ENCODE measurements around the gene TLX1.
"Not testable (repeated sequence)": the region's sequence is repeated elsewhere in the genome, so short reads cannot be mapped to it uniquely, and the experiment has no call there.

Gene TLX1

GRCh38 chr10:101154506-101154905 is 23.4 kb downstream of the TLX1 start:
- not testable (repeated sequence) for DNase-seq

DNA sequence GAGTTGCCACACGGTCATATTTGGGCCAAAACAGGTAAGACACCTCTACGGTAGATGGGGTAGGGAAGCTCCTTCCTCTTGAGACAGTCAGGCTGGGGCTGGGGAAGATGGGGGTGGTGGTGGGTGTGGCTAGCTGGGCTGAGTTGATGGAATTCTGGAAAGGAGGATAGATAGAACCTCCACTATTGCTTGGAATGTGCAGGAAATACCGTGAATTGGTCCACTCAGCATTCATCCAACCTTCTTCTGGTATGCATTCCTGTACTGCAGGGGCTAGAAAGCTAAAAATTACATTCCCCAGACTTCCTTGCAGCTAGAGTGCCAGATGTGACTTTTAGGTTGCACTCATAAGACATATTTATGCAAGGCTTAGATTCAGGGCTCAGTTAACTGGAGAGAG is 24.8 kb downstream of the TLX1 start:
- no peak for DNase-seq

- no peak for DNase-seq
Observed at GRCh38 chr10:101157756-101158458, 26.8 kb downstream of the TLX1 start.

DNA sequence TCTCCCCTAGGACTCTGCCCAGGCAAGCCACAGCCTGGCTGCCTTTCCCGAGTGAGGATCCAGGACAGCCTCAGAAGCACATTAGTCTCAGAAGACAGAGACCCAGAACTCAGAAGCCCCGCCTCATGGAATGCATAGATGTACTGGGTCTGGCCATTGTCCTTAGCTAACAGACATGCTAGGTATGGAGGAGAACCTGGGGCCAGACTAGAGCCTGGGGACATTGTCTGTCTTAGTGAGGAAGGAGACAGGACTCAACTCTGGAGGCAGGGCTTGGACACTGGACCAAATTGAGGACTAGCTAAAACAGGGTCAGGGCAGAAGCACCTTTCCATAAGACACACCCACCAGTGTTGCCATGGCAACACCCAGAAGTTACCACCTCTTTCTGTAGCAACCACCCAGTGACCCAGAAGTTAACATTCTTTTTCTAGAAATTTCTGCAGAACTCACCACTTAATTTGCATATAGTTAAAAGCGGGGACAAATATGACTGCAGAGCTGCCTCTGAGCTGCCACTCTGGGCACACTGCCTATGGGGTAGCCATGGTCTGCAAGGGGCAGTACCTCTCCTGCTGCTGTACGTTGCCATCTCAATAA is 27.5 kb downstream of the TLX1 start:
- no peak for DNase-seq

GRCh38 chr10:101161494-101162299 is 30.6 kb downstream of the TLX1 start:
- peak; percentile 45 for DNase-seq

GRCh38 chr10:101162677-101163076 is 31.6 kb downstream of the TLX1 start:
- DNase-seq: no peak

GRCh38 chr10:101164020-101164419 is 32.9 kb downstream of the TLX1 start:
- DNase-seq: no peak

- no peak for DNase-seq
Observed at GRCh38 chr10:101165736-101166135, 34.6 kb downstream of the TLX1 start.

DNA sequence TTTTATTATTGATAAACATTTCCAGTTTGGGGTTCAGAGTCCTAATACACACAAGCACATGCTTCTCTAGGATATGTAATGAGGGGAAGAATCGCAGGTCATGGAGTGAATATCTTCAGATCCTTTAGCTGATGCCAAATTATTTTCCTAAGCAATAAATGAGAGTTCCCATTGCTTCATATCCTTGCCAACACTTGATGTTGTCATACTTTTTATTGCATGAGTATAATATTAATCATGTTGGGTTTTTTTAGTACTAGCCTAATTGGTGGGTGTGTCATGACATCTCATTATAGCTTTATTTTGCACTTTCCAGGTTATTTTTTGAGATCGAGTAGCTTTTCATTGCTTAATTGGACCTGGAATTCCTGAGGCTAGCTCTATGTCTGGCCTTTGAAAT is 35.3 kb downstream of the TLX1 start:
- DNase-seq: no peak

DNA sequence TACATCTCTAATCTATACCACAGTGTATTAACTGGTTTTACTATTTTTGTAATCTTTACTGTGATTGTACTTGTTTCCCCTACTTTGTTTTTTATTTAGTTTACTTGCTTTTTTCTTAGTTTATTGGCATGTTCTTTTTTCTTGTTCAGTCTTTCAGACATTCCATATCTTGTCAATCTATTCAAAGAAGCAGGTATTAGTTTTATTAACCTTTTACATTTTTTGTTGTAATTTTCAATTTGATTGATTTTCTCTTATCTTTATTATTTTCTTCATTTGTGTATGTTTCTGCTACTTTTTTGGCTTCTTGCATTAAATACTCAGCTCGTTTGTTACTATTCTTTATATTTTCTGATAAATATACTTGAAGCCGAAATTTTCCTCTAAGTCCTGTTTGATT is 41.6 kb downstream of the TLX1 start:
- no peak for DNase-seq

DNA sequence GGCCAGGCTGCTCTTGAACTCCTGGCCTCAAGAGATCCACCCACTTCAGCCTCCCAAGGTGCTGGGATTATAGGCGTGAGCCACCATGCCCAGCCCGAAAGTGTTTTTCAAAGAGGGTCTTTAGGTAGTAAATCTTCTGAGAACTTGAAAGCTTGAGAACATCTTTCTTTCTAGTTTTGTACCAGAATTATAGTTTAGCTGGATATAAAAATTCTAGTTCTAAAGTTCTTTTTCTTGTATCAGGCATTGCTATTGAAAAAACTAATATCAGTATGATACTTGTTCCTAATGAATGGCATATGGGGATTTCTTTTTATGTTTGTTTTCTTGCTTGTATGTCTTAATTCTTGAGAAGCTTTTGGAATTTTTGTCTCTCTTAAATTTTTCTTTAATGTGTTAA is 43.2 kb downstream of the TLX1 start:
- no peak for DNase-seq

DNA sequence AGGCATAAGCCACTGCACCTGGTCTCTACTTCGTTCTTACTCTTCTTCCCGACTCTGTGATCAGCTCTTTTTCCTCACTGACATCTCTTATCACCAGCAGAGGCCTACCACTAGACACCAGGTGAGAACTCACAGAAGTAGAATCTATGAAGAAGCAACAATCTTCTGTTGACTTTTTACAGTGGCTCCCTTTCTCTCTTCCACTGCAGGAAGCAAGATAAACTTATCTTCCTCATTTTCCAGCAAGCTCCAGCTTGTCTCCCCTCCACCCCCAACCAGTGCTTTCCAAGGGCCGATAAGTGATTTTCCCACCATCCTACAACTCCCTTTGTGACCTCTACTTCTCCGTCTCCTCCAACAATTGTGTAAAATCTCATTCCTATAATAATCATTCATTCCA is 45.5 kb downstream of the TLX1 start:
- no peak for DNase-seq

- no peak for DNase-seq
Observed at GRCh38 chr10:101182936-101183335, 51.8 kb downstream of the TLX1 start.

- no peak for DNase-seq
Observed at GRCh38 chr10:101183458-101184183, 52.5 kb downstream of the TLX1 start.

All from DMS79 (cell line).